Cardiac fibroblast (primary cell): ENCODE data around the gene LRRC8A.
"Not testable (repeated sequence)": the region's sequence is repeated elsewhere in the genome, so short reads cannot be mapped to it uniquely, and the experiment has no call there.

ENCODE experiments used
- DNase-seq, 2 donors: peaks; one replicate each; pipeline versions ENCODE4 v3.0.0 to v3.0.0-alpha.2; 2010; ENCODE audit warnings: low read depth in 2 of 2
- H3K4me3 ChIP-seq, 2 donors: replicated peaks in 1 of 2; 1 replicate in 1 of 2; 2 replicates in 1 of 2; pipeline ENCODE4 v1.5.1; 2011; ENCODE audit warnings: low read depth in 2 of 2, low read length in 2 of 2, mild to moderate bottlenecking in 2 of 2, moderate library complexity in 1 of 2
- CTCF ChIP-seq: IDR thresholded peaks from one replicate; pipeline ENCODE4 v1.5.1; 2011; ENCODE audit warnings: low read depth, mild to moderate bottlenecking, low read length, inconsistent platforms

LRRC8A gene

GRCh38 chr9:128947277-128947526 lies 65.3 kb downstream of the LRRC8A start:
- no peak for TF ChIP-seq CTCF
- DNase-seq, result no peak
- H3K4me3 ChIP-seq, result peak overlapping the region; percentile 97 to 100

GRCh38 chr9:128947527-128948301 lies 65.8 kb downstream of the LRRC8A start, which contains the start of the genes DOLK and NUP188:
Gene DOLK (minus strand): TSS chr9:128947603. CDS start chr9:128947303, 300 bp downstream.
Gene NUP188 (plus strand): TSS chr9:128947699. CDS start chr9:128947720, 21 bp downstream.
- TF ChIP-seq CTCF, result no peak
- DNase-seq, result peak; percentile 89 to 94
- peak within 1 kb of the TSS; percentile 97 to 100 for H3K4me3 ChIP-seq

- not testable (repeated sequence) for DNase-seq, H3K4me3 ChIP-seq
Observed at GRCh38 chr9:128961403-128961802, 79.5 kb downstream of the LRRC8A start.
